NCI-H2196 (cell line): ENCODE measurements around the gene ANO8.

Experiments used
- DNase-seq: peaks from one replicate; lab custom pipeline; 2025; ENCODE audit not compliant: unreplicated experiment; lab: John Stamatoyannopoulos, UW

ANO8 gene

DNA sequence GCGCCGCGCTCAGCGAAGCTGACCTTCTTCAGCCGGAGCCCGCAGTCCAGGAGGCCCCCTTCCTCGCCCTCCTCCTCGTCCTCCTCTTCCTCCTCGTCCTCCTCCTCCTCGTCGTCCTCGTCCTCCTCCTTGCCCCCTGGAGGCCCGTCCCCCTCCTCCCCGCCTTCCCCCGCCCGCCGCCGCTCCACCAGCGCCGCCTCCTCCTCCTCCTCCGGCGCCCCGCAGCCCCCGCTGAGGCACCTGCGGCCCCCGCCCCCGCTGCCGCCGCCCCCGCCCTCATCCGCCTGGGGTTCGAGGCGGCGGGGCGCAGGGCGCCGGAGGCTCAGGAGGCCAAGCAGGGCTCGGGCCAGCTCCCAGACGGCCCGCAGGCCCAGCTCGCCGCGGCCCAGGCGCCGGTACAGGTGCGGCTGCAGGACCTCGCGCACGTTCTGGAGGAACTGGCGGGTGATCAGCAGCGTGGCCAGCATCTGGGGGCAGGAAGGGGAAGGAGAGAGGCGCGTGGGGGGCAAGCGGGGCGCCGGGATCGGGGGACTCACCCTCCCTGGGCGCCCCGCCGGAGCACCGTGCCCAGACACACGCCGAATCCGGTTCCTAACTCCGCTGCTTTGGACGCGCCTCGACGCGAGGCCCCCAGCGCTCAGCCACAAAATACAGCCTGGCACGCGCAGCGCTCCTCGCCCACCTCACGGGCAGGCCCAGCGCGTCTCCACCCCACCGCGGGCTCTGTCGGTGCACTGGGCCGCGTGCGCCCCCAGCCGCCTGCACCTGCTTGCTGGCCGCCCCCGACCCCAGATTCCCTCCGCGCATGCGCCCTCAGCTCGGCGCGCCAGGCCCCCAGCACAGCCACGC, 5.9 kb downstream of the ANO8 start:
- no peak for DNase-seq

DNA sequence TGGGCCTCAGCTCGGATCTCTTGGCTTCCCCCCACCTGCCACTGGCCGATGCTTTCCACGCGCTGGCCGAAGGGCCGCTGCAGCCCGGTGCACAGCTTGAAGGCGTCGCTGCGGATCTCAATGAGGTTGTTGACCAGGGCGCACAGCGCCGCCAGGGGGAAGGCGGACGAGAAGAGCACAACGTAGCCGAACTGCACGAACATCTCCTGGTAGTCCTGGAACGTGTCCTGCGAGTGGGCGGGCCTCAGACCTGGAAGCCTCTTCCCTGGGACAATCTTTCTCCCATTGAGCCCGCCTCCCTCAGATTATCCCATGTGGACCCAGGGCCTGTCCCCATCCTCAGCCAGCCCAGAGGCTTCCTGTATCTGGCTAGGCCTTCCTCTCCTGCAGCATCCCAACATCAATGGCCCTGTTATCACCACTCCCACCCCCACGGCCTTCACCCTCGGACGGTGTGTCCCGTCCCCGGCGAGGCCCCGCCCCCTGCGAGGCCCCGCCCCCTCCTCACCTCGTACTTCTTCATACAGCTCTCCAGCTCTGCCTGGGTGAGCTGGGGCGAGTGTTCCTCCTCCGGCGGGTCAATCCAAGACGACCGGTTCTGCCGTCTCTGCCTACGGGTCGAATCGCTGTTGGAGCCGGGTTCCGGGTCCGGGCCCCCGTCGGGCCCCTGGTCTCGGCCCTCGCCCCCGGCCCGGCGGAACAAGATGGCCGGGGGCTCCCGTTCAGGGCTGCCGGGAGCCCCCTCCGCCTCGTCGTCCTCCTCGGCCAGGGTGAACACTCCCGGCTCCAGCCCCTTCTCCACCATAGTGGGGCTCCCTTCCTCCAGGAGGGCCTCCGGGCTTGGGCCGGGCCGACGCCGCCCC, 6.8 kb downstream of the ANO8 start:
- DNase-seq: no peak

DNA sequence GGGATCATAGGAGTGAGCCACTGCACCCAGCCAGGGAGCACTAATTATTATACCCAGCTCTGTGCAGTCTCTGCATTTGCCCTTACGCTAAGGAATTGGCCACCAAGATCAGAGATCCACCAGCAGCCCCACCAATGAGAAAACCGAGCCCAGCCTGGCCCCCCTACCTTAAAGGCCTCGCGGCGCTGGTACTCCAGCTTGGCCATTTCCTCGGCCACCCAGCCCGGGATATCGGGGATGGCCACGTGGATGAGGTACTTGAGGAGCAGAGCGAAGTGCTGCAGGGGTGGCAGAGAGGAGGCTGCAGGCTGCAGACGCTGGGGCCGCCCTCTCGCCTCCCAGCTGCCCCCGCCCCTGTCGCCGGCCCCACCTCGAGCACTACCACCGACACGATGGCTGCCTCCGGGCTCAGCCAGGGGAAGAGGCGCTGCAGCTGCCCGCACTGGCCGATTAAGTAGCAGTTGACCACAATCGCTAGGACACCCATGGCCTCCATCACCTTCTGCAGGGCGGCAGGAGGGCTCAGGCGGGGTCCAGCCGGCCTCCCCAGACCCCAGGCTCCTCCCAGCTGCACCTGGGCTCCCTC, 7.5 kb downstream of the ANO8 start:
- DNase-seq: no peak

DNA sequence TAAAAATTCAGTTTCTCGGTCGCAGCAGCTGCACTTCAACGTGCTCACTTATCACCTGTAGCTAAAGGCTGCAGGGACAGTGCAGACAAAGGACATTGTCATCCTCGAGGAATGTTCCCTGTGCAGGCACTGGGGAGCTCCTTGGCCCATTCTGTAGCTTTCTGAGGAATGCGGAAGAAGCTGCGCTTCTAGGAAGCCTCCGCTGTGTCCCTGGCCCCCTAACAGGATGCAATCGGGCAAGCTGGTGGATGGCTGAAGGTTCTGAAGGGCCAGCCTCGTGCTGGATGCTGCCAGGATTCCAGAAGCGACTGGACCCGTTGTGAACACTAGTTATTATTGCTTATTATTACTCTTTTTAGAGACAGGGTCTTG, 8.1 kb downstream of the ANO8 start:
- DNase-seq: no peak

DNA sequence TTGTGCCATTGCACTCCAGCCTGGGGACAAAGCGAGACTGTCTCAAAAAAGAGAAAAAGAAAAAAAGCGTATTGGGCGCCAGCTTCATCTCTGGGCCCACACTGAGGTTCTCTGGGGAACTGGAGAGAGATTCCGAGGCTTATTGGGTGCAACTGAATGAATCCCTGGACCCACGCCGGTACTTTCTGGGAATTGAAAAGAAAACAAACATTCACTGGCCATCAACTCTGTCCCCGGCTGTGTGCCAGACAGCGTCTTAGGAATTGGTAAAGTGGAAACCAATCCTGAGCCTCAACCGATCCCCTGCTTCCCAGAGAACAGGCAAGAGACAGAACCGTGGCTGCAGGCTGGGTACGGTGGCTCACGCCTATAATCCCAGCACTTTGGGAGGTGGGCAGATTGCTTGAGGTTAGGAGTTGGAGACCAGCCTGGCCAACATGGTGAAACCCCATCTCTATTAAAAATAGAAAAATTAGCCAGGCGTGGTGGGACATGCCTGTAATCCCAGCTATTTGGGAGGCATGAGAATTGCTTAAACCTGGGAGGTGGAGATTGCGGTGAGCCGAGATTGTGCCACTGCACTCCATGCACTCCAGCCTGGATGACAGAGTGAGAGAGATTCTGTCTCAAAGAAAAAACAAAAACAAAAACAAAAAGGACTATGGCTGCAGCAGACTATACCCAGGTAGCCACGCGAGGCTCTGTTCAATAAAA, 8.6 kb downstream of the ANO8 start:
- DNase-seq: no peak

DNA sequence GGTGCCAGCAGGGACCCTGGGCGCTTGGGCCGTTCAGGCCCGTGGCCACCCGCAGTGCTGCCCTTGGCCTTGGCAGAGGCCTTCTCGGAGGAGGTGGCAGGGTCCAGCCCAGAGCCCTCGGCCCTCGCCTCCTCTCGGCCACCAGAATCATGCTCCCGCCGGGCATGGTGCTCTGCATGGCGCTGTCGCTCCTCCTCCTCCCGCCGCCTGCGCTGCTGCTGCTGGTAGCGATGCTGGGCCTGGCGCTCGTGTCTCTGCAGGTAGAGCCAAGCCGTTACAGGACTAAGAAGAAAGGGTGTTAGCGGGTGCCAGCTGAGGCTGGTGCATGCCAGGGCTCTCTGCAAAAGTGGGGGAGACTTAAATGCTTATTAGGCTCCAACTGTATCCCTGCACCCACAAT, 9.5 kb downstream of the ANO8 start:
- no peak for DNase-seq

DNA sequence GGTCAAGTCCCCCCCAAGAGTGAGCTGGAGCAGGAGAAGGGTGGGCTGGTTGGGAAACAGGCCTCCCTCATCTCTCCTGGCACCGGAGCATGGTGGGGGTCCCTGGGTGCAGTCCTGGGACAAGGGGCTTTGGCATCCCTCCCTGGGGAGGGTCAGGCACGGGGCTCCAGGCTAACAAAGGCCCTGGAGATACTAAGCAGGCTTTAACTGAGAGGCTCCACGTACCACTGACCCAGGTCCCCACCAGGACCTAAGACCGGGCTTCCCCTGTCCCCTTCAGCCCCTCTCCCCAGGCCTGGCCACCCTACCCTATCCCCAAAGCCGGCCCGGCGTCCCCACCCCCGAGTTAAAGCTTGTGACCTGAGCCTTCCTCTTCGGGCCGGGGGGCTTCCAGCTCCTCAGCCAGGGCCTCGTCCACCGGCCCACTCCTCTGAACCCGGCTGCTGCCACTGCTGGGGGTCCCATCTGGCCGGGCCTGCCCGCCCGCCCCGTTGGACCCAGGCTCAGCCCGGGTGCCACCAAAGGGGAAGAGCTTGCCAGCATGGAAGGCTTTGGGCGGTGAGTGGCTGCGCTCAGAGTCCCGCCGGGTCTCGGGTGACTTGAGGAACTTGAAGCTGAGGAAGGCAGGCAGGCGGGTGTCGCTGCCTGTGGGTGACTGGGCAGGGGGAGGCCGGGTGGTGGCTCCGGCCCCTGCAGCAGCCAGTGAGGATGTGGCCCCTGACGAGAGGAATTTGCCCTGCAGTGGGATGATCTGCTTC, 10.1 kb downstream of the ANO8 start:
- DNase-seq: no peak

DNA sequence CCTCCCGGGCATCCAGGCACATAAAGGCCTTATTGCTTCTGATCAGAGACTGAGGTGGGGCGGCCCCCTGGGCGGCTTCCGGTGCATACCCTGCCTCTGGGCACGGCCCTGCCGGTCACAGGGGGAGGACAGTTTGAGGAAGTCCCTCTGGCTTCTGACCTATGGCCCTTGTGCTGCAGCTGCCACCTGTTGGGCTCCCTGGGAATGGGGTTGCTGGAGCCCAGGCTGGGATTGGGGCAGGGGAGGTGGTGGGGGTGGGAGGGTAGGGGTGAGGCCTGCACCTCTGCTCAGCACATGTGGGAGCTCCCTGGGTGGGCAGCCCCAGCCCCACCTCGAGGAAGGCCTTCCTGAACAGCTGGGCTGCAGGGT, 10.7 kb downstream of the ANO8 start:
- no peak for DNase-seq

DNA sequence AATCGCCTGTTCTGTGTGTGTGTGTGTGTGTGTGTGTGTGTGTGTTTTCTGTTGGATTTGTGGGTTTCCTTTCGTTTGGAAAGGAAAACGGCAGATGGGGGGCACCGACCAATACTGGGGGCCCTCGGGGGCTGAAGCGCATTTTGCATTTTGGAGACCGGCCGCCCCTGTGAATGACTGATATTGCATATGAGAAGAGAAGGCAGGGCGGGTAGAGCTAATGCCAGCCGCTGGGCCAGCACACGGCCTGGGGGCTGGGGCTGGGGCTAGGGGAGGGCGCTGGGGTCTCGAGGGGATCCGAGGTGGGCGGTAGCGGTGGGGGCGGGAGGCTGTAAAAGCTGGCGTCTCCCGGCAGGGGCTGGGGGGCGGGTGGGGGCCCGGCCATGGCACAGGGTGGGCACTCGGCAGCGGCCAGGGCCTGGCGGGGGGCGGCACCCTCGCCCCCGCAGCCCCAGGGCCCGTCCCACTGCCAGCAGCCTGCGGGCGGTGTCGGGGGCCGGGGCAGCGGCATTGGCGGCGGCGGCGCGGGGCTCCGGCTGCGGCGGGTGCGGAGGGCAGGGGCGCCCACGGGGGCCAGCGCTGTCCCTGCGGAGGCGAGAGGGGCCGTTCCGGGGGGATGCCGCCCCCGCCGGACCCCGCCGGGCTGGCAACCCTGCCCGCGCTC, 11.2 kb downstream of the ANO8 start:
- DNase-seq: no peak

DNA sequence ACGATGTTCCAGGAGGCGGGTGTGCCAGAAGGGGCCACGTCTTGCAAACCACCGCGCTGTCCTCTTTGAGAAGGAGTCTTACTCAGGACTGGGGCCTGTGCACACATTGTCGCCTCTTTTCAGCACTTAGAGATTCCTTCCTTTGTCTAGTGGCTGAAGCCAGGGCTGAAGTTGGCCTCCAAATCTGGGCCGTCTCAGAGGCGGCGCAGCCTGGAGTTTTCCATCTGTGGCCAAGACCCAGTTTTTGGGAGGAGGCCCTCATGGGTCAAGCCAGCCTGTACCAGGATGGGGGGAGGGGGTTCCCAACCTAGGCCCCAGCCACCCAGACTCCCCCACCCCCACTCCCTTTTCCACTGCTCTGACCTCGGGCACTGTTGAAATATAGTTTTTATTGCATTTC, 11.8 kb downstream of the ANO8 start:
- no peak for DNase-seq

DNA sequence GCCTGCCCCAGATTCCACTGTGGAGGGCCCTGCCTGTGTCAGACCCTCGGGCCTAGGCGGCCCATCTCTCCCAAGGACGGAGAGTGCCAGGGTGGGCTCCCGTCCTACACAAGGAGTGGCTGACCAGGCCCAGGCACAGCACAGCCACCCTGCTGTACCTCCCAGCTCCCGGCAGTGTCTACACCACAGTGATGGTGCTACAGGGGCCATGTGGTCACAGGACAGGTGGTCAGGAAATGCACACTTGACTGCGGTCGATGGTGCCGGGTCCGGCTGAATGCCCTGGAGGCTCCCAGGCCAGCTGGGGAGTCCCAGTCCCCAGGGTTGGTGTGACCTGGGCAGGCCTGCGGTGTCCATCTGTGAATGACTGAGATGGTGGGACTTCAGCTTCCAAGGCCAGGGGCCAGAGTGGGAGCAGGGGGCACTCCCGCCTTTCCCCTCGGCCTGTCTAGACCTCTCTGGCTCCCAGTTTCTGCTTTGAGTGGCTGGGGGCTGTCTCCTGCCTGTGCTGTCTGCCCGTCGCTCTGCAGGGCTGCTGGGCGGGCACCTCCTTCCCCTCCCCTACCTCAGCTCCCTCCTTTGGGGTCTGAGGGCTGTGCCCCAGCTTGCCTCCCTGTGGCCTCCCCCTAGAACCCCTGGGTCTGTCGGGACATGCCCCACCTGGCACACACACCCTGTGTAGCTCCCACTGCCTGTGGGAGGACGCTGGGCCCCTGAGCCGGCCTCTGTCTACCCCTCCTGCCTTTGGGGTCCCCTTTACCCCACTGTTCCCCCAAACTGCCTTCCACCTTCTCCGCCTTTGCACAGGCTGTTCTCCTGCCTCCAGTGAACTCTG, 12.8 kb downstream of the ANO8 start:
- DNase-seq: no peak

DNA sequence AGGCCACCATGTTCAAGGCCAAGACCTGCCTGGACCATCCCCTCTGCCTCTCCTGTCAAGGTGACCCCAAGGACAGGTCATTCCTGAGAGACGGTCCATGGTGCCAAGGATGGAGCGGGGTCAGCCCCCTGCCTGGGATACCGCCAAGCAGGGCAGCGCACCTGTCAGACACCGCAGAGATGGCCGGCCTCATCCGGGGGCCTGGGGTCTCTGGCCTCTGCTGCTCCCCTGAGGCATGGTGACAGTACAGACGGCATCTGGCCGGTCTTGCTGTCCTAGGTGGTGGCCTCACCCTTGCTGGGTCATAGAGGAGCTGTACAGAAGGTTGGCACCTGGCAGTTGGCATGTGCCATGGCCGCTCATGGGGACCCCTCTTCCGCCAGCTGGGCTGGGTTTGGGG, 14.2 kb downstream of the ANO8 start:
- no peak for DNase-seq

DNA sequence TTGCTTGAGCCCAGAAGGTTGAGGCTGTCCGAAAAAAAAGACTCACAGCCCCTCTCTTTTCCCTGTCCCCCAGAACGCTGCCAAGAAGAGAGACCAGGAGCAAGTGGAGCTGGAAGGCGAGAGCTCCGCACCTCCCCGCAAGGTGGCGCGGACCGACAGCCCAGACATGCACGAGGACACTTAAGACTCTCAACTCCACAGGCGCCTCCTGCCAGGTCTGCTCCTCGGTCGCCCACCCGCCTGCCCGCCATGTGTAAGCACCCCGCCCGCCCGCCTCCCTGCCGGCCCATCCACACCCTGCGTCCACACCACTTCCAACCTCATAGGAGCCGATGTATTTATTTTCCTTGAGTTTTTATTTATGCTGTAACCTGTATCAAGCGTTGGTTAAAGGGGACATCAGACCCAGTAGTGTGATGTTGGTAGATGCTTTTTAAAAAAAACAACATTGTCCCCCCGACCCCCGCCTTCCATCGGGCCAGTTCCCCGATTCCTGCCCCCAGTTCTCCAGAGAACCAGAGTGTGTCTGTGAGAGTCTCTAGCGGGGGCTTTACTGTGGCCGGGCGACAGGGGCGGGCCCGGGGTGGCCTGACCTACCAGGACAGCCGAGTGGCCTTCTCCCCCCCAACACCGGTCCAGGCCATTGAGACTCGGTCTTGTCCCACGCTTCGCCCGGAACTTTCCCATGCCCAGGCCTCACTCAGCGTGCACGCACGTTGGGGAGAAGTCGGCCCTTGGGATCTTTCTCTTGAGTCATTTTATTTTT, 15.0 kb downstream of the ANO8 start:
- no peak for DNase-seq

DNA sequence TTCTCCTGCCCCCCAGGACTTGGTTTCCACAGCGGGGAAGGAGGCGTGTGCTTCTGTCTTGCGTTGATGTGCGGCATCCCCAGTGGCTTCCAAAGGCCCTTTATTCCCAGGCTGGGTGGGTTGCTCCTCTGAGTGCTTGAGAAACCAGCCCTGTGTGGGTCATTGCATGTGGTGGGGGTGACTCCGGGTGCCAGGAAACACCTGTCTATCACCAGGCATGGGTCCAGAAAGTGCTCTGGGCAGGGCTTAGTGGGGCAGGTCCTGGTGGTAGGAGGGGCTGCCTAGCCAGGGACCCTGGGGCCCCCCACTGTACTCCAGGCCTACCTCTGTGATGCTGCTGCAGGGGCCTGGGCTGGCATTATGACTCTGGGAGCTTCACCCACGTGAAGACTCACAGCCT, 15.7 kb downstream of the ANO8 start:
- DNase-seq: no peak

DNA sequence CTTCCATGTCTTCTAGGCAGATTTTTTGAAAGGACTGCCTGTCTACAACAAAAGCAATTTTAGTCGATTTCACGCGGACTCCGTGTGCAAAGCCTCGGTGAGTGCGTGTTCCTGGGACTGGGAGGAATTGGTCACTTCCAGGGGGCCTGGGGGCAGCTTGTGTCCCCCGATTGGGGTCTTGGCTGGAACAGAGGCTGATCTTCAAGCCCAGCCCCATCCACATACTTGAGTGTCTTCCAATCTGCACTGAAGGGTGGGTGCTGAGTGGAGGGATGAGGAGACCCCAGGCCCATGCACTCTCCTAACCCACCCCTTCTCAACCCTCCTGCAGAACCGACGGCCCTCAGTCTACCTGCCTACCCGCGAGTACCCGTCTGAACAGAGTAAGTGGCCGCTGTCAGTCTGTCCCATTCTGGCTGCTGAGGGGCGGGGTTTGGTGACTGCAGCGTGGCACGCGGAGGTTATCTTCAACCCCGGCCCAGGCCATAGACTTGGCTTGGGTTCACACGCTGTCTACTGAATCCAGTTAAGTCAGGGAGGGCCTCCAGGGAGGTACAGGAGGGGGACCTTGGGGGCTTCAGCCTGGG, 20.6 kb downstream of the ANO8 start:
- no peak for DNase-seq

DNA sequence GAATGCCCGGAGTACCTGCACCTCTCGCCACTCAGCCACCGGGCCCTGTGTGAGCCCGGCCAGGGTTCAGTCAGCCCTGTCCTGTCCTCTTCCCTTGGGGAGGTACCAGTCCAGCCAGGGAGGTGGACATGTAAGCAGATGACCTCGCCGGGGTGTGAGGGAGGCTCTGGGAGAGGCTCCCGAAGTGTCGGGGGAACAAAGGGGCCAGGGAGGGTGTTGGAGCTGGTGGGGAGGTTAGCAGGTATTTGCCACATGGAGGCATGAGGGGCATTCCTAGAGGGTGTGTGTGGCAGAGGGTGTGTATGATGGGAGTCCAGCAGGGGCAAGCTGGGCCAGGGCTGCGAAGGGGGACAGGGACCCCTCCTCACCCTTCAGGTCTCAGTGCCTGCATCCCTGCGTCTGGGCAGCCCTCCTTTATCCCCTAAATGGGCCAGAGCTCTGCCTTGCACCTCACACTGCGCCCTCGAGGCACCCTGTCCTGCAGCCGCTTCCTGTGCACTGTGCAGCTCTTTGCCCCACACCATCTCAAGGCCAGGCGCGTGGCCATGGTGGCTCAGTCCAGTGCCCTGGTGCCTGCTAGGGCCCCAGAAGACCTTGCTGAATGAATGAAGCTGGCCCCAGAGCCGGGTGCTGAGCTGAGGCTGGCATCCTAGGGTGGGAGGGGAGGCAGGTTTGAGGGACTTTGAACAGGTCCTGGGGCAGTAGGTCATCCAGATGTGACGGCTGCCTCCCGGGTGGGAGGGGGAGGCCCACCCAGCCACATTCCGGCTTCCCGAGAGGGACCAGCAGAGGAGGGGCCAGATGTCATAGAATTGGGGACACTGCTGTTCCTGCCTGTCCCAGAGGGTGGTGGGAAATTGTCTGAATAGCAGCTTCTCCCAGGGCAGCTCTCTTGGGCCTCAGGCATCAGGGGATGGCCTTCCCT, 22.2 kb downstream of the ANO8 start:
- DNase-seq: no peak
